ENCODE measurements around the gene PHLDA2. TPM values are rescaled to one million over a fixed set of nuclear protein-coding genes. Genes with fewer than 3 reads are reported as not detected.

PHLDA2 gene
- total RNA-seq, 2 experiments from 2014 or later = 0.55 to 0.65 TPM

DNA sequence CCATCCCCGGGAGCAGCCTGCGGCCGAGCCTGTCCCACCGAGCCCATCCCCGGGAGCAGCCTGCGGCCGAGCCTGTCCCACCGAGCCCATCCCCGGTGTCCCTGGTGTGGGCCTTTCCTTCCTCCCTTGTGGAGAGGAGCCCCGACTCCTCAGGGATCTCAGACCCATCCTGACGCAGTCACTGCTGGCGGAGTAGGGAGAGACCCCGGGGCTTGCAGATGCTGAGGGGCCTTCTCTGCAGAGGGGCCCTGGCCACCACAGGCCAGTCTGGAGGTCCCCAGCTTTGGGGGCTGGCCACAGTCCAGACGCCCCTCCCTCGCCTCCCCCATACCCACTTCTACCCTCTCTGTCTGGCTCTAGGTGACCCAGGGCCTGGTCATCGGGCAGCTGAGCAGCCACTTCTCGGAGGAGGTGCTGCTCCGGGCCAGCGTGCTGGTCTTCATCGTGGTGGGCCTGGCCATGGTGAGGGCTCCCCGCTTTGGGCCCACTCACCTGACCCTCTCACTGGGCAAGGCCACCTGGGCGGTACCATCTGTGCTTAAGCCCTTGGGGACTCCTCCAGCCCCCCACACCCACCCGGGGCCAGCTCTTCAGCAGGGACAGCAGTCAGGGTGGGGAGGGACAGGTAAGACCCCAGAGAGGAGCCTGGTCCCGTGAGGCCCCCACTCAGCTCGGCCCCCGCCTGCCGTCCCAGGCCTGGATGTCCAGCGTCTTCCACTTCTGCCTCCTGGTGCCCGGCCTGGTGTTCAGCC, 7.3 kb downstream of the PHLDA2 start:
- no peaks in the 10 kb centered on the region for H3K4me1 Mint-ChIP-seq
- H3K27ac Mint-ChIP-seq = no peak overlapping the region
- peaks cover under 1% of the 10 kb centered on the region for H3K27me3 Mint-ChIP-seq
- POLR2A ChIA-PET = interaction anchor here (1.3 kb wide), 1 partner anchor 19 kb away, joined by 4 read pairs; no protein-coding TSS in a partner anchor
- H3K4me3 Mint-ChIP-seq = no peak overlapping the region
- ATAC-seq (ENCODE audit: low read depth) (no peak), DNase-seq (no peak)
- H3K36me3 Mint-ChIP-seq = no peaks in the 10 kb centered on the region
- H3K9me3 Mint-ChIP-seq = no peaks in the 10 kb centered on the region

DNA sequence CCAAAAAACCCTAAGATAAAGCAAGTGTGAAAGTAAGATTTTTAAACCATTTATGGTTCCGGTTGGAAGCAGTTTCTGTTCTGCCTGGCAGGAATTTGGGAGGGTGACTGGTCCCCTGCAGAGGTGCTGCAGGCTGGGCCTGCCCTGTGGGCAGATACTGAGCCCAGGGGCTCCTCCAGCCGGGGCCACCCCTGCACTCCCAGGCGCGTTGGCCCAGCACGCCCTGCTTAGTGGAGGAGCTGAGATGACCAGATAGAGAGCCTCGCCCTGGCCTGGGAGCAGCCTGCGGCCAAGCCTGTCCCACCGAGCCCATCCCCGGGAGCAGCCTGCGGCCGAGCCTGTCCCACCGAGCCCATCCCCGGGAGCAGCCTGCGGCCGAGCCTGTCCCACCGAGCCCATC, 8.0 kb downstream of the PHLDA2 start:
- no peaks in the 10 kb centered on the region for H3K4me1 Mint-ChIP-seq
- no peaks in the 10 kb centered on the region for H3K27me3 Mint-ChIP-seq
- H3K27ac Mint-ChIP-seq = no peak overlapping the region
- no peaks in the 10 kb centered on the region for H3K36me3 Mint-ChIP-seq
- H3K9me3 Mint-ChIP-seq = no peaks in the 10 kb centered on the region
- no peak overlapping the region for H3K4me3 Mint-ChIP-seq
- ATAC-seq (ENCODE audit: low read depth) = no peak
- no peak for DNase-seq
- POLR2A ChIA-PET = no interaction called here

DNA sequence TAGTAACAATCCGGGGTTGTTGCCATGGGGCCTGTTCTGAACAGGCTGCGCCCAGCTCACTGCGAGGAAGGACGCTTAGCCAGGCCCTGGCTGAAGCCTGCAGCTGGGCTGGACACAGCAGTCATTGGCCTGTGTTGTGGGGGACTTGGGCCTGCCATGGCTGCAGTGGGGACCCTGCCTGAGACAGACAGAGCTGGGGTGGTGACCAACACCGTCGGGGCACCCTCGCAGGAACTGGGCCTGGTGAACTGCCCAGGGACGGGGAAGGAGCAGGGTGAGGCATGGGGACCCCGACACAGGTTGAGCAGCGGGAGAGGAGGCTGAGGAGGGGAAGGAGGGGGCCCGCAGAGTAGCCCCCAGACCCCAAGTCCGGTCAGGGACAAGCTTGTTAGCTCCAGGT, 8.9 kb downstream of the PHLDA2 start:
- ATAC-seq (ENCODE audit: low read depth) = no peak
- Mint-ChIP-seq H3K36me3 (no peaks in the 10 kb centered on the region), H3K4me3 (no peak overlapping the region), H3K27ac (no peak overlapping the region), H3K9me3 (no peaks in the 10 kb centered on the region), H3K4me1 (no peaks in the 10 kb centered on the region), H3K27me3 (no peaks in the 10 kb centered on the region)
- POLR2A ChIA-PET = interaction anchor here (1.5 kb wide), 1 partner anchor 9 kb away, joined by 4 read pairs; the partner anchor contains the start of gene PHLDA2
- no peak for DNase-seq

DNA sequence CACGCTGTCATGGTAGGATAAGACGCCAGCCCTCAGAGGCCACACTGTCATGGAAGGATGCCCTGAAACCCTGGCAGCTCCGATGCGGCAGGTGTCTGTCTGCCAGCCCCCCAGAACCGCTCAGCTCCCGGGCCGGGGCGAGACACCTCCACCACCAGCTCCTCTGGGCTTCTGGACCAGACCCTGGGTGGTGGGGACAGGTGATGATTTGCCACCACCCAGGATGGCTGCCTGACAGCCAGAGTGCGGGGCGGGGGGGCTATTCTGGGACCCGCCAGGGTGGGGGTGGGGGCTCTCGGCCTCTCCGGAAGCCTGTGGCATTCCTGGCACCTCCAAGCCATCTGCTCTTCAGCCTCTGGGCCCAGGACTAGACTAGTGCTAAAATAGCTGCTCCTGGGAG, 9.4 kb downstream of the PHLDA2 start:
- Mint-ChIP-seq H3K9me3 (no peaks in the 10 kb centered on the region), H3K4me1 (no peaks in the 10 kb centered on the region)
- DNase-seq = no peak

GRCh38 chr11:2919188-2919587, 10.0 kb downstream of the PHLDA2 start:
- POLR2A ChIA-PET = interaction anchor here (1.2 to 1.5 kb wide), 2 partner anchors 10 to 21 kb away, joined by 3 to 4 read pairs; partner anchors contain the start of gene PHLDA2
- Mint-ChIP-seq H3K36me3 (no peaks in the 10 kb centered on the region), H3K27me3 (no peaks in the 10 kb centered on the region), H3K9me3 (no peaks in the 10 kb centered on the region), H3K27ac (no peak overlapping the region), H3K4me1 (no peaks in the 10 kb centered on the region), H3K4me3 (no peak overlapping the region)
- DNase-seq (no peak), ATAC-seq (ENCODE audit: low read depth) (no peak)

More for the DNA sequence above, 9.4 kb downstream of the PHLDA2 start:
- Mint-ChIP-seq H3K4me3 (no peak overlapping the region), H3K36me3 (no peaks in the 10 kb centered on the region), H3K27me3 (no peaks in the 10 kb centered on the region), H3K27ac (no peak overlapping the region)
- POLR2A ChIA-PET = interaction anchor here (1.5 kb wide), 1 partner anchor 9 kb away, joined by 4 read pairs; the partner anchor contains the start of gene PHLDA2
- ATAC-seq (ENCODE audit: low read depth) = no peak

DNA sequence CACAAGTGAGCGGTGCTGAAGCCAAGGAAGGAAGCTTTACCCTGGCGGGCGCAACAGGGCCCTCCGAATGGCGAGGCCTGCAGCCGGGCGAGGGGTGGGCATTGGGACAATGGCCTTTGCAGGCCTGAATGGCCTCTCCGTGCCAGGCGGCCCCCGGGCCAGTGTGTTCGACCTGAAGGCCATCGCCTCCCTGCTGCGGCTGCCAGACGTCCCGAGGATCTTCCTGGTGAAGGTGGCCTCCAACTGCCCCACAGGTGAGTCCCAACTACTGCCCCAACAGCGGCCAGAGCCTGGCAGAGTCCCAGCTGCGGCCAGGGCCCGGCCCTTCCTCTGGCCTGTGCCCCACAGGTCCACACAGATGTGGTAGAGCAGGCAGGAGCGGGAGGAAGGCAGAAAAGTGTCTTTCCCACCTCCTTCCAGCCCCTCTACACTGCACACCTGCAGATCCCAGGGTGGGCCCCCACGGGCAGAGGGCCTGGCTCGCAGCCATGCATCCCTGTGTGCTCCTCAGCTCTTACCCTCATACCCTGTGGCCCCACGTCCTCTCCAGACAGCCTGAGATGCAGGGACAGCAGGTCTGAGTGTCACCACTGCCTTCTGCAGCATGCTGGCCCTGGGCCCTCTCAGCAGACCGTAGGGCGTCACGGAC, 11.3 kb downstream of the PHLDA2 start:
- Mint-ChIP-seq H3K27ac (no peak overlapping the region), H3K36me3 (no peaks in the 10 kb centered on the region), H3K4me1 (peaks cover 10% of the 10 kb centered on the region), H3K9me3 (no peaks in the 10 kb centered on the region), H3K4me3 (no peak overlapping the region), H3K27me3 (no peaks in the 10 kb centered on the region)
- POLR2A ChIA-PET = interaction anchor here (1.2 kb wide), 1 partner anchor 20 kb away, joined by 3 read pairs; no protein-coding TSS in a partner anchor
- no peak for ATAC-seq (ENCODE audit: low read depth)
- no peak for DNase-seq

- no peak overlapping the region for H3K4me3 Mint-ChIP-seq
- no peaks in the 10 kb centered on the region for H3K9me3 Mint-ChIP-seq
- H3K36me3 Mint-ChIP-seq = no peaks in the 10 kb centered on the region
- H3K27ac Mint-ChIP-seq = no peak overlapping the region
- DNase-seq = no peak
- no peak for ATAC-seq (ENCODE audit: low read depth)
- POLR2A ChIA-PET = interaction anchor here (1.4 kb wide), 1 partner anchor 12 kb away, joined by 4 read pairs; no protein-coding TSS in a partner anchor
- H3K27me3 Mint-ChIP-seq = no peaks in the 10 kb centered on the region
- H3K4me1 Mint-ChIP-seq = peaks cover 10% of the 10 kb centered on the region
These were observed 12.2 kb downstream of the PHLDA2 start for GRCh38 chr11:2916892-2917645.

- Mint-ChIP-seq H3K9me3 (no peaks in the 10 kb centered on the region), H3K4me3 (no peak overlapping the region), H3K27ac (no peak overlapping the region), H3K27me3 (no peaks in the 10 kb centered on the region), H3K4me1 (peaks cover 10% of the 10 kb centered on the region), H3K36me3 (no peaks in the 10 kb centered on the region)
- ATAC-seq (ENCODE audit: low read depth) (no peak), DNase-seq (no peak)
- POLR2A ChIA-PET = interaction anchor here (1.4 to 2.0 kb wide), 2 partner anchors 12 to 24 kb away, joined by 4 read pairs; no protein-coding TSS in a partner anchor
These were observed 12.9 kb downstream of the PHLDA2 start for GRCh38 chr11:2916114-2916891.

GRCh38 chr11:2915473-2915872, 13.7 kb downstream of the PHLDA2 start:
- Mint-ChIP-seq H3K36me3 (no peaks in the 10 kb centered on the region), H3K27me3 (no peaks in the 10 kb centered on the region), H3K4me3 (no peak overlapping the region), H3K9me3 (no peaks in the 10 kb centered on the region), H3K4me1 (peaks cover 10% of the 10 kb centered on the region), H3K27ac (no peak overlapping the region)
- ATAC-seq (ENCODE audit: low read depth) (no peak), DNase-seq (no peak)
- POLR2A ChIA-PET = interaction anchor here (2.0 kb wide), 1 partner anchor 23 kb away, joined by 4 read pairs; no protein-coding TSS in a partner anchor

DNA sequence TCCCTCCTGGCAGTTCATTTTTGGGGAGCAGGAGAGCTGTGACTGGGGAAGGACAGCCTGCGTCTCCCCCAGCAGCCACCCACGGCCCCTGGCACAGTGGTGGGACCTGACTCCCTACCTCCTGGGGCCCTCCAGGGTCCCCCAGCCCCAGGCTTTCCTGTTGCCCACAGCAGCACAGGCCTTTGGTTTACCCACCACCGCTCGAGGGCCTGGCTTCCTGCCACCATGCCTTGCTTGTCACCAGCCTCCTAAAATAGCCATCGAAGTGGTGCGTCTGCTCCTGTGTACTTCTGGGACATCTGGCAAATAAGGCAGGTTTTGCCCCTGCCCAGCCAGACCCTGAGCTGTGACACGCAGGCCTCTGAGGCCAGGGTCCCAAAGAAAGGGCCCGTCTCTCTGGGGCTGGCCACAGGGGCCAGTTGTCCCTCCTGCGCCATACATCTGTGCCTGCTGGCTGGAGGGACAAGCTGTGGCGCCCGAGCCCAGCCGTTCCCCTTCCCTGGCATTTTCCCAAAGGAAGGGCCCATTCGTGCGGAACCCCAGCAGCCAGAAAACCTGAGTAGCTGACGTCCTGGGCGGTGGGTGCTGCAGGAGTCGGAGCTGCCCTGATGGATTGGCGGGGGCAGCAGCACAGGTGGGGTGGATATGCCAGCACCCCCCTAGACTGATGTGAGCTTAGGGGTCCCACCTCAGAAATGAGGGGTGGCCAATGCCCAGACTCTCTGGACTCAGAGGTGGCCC, 14.6 kb downstream of the PHLDA2 start:
- Mint-ChIP-seq H3K4me3 (no peak overlapping the region), H3K4me1 (peaks cover 10% of the 10 kb centered on the region), H3K27ac (no peak overlapping the region), H3K9me3 (no peaks in the 10 kb centered on the region), H3K27me3 (no peaks in the 10 kb centered on the region), H3K36me3 (no peaks in the 10 kb centered on the region)
- no peak for ATAC-seq (ENCODE audit: low read depth)
- no peak for DNase-seq
- POLR2A ChIA-PET = interaction anchor here (2.0 kb wide), 1 partner anchor 22 kb away, joined by 4 read pairs; no protein-coding TSS in a partner anchor

DNA sequence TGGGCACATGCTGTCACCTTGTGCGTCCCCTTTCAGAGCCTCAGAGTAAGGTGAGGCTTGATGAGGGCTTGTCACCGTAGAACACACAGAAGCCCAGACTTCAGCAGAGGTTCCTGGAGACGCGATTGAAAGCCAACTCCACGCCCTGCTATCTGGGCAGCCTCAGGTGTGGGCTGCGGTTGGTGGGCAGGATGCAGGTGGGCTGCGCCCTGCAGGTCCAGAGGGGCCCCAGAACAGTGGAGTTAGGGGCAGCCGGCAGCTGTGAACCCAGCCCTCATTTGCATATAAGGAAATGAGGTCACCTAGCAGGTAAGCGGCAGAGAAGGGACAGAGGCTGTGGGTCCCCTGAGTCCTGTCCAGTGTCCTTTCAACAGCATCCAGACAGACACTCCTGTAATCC, 15.4 kb downstream of the PHLDA2 start:
- ATAC-seq (ENCODE audit: low read depth) (peak; percentile 40), DNase-seq (no peak)
- H3K27me3 Mint-ChIP-seq = no peaks in the 10 kb centered on the region
- POLR2A ChIA-PET = no interaction called here
- no peaks in the 10 kb centered on the region for H3K9me3 Mint-ChIP-seq
- H3K4me1 Mint-ChIP-seq = peaks cover 10% of the 10 kb centered on the region
- H3K4me3 Mint-ChIP-seq = no peak overlapping the region
- no peak overlapping the region for H3K27ac Mint-ChIP-seq
- H3K36me3 Mint-ChIP-seq = no peaks in the 10 kb centered on the region

DNA sequence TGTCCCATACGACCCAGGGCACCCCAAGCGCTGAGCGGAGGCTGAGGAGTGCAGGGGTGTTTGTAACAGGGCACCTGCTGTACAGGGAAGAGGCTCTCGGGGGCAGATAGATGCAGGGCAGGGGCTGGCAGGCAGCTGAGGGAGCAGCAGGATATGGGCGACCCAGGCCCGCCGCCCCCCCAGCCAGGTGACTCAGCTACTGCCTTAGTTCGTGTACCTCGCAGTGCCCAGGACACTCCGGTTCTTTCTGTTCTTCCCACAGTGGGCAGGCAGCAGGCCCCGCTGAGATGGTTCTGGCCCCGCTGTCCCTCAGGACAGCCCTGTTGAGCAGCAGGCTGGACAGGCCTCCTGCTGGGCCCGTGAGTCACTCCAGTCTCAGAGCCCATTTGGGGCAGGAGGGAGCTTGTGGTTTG, 16.2 kb downstream of the PHLDA2 start:
- POLR2A ChIA-PET = interaction anchor here (1.5 kb wide), 1 partner anchor 10 kb away, joined by 3 read pairs; no protein-coding TSS in a partner anchor
- ATAC-seq (ENCODE audit: low read depth) = no peak

More for the DNA sequence above, 16.2 kb downstream of the PHLDA2 start:
- H3K4me1 Mint-ChIP-seq = peaks cover 10% of the 10 kb centered on the region
- no peaks in the 10 kb centered on the region for H3K27me3 Mint-ChIP-seq
- no peak for DNase-seq
- H3K27ac Mint-ChIP-seq = no peak overlapping the region
- H3K9me3 Mint-ChIP-seq = no peaks in the 10 kb centered on the region
- no peak overlapping the region for H3K4me3 Mint-ChIP-seq
- no peaks in the 10 kb centered on the region for H3K36me3 Mint-ChIP-seq
